DOHH2 (cell line): Measurements from ENCODE around the gene ABCF3.

Experiments
- EZH2phosphoT487 ChIP-seq: fragments of 200-600 bp; sonication (generic); IDR thresholded peaks from 2 replicates; pipeline ENCODE4 v1.6.1; 2017; ENCODE audit warnings: borderline replicate concordance, mild to moderate bottlenecking, antibody characterized with exemption, low read length, moderate library complexity, mixed read lengths
- TF ChIP-seq, protein P1 (sequence below): fragments of 200-600 bp; sonication (generic); IDR thresholded peaks from one replicate; pipeline ENCODE4 v1.5.1; 2014; ENCODE audit warnings: antibody characterized with exemption, mild to moderate bottlenecking, low read depth, low read length; ENCODE audit not compliant: poor library complexity, severe bottlenecking

- TF ChIP-seq, protein P1, sequence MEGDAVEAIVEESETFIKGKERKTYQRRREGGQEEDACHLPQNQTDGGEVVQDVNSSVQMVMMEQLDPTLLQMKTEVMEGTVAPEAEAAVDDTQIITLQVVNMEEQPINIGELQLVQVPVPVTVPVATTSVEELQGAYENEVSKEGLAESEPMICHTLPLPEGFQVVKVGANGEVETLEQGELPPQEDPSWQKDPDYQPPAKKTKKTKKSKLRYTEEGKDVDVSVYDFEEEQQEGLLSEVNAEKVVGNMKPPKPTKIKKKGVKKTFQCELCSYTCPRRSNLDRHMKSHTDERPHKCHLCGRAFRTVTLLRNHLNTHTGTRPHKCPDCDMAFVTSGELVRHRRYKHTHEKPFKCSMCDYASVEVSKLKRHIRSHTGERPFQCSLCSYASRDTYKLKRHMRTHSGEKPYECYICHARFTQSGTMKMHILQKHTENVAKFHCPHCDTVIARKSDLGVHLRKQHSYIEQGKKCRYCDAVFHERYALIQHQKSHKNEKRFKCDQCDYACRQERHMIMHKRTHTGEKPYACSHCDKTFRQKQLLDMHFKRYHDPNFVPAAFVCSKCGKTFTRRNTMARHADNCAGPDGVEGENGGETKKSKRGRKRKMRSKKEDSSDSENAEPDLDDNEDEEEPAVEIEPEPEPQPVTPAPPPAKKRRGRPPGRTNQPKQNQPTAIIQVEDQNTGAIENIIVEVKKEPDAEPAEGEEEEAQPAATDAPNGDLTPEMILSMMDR: no peak
- TF ChIP-seq EZH2phosphoT487: no peak
Observed at GRCh38 chr3:184177331-184177731, 8.7 kb upstream of the ABCF3 start.
